GM12878 (cell line): Measurements from ENCODE around the gene SLC25A42.

Experiments used
- BRCA1 ChIP-seq: IDR thresholded peaks from 2 replicates; pipeline ENCODE4 v1.6.1; 2011; ENCODE audit warnings: low read depth, low read length, improper control_type of control experiment
- CTCF ChIP-seq, 3 experiments: IDR thresholded peaks in 2 of 3; conservative IDR thresholded peaks in 1 of 3; 2 replicates each; pipeline ENCODE4 v1.5.1; 2011; ENCODE audit warnings: low read depth in 3 of 3, low read length in 3 of 3, mild to moderate bottlenecking in 3 of 3, control low read depth in 2 of 3, moderate library complexity in 2 of 3, inconsistent platforms in 1 of 3, mixed read lengths in 1 of 3; ENCODE audit not compliant: control insufficient read depth in 2 of 3, insufficient read depth in 1 of 3; ENCODE audit errors: extremely low read depth in 1 of 3
- ESRRA ChIP-seq: IDR thresholded peaks from 2 replicates; pipeline ENCODE4 v1.6.1; 2012; ENCODE audit warnings: mild to moderate bottlenecking, low read length, improper control_type of control experiment
- FOXK2 ChIP-seq: fragments of 450-650 bp; IDR thresholded peaks from 2 replicates; pipeline ENCODE4 v1.6.1; 2017; ENCODE audit warnings: mild to moderate bottlenecking, moderate library complexity
- GABPA ChIP-seq: IDR thresholded peaks from 2 replicates; pipeline ENCODE4 v1.6.1; 2014; ENCODE audit warnings: antibody characterized with exemption, low read depth, mild to moderate bottlenecking, inconsistent platforms
- HCFC1 ChIP-seq: fragments of 150-350 bp; IDR thresholded peaks from 2 replicates; pipeline ENCODE4 v1.6.1; 2014; ENCODE audit warnings: low read length
- HDAC6 ChIP-seq: fragments of 200-600 bp; sonication (generic); IDR thresholded peaks from one replicate; pipeline ENCODE4 v1.8.0; 2017; ENCODE audit warnings: antibody characterized with exemption; ENCODE audit not compliant: unreplicated experiment
- HSF1 ChIP-seq: fragments of 150-350 bp; IDR thresholded peaks from 2 replicates; pipeline ENCODE4 v1.6.1; 2014; ENCODE audit warnings: mild to moderate bottlenecking, low read depth, low read length
- MAX ChIP-seq: IDR thresholded peaks from 2 replicates; pipeline ENCODE4 v1.6.1; 2012; ENCODE audit warnings: low read depth, low read length, improper control_type of control experiment
- MTA2 ChIP-seq: fragments of 450-650 bp; IDR thresholded peaks from 2 replicates; pipeline ENCODE4 v1.6.1; 2016; ENCODE audit warnings: low read depth, mild to moderate bottlenecking, moderate library complexity
- POLR2A ChIP-seq: IDR thresholded peaks from 2 replicates; pipeline ENCODE4 v1.6.1; 2011; ENCODE audit warnings: low read depth, mild to moderate bottlenecking, low read length
- RCOR1 ChIP-seq: conservative IDR thresholded peaks from 2 replicates; pipeline ENCODE4 v1.6.1; 2012; ENCODE audit warnings: low read depth, low read length, improper control_type of control experiment
- ZZZ3 ChIP-seq: IDR thresholded peaks from 2 replicates; pipeline ENCODE4 v1.6.1; 2011; ENCODE audit warnings: low read depth; ENCODE audit not compliant: control insufficient read depth, insufficient read length

GRCh38 chr19:19062454-19063182 is 1.2 kb upstream of the SLC25A42 start:
- TF ChIP-seq POLR2A = no peak
- TF ChIP-seq ESRRA = no peak
- no peak for TF ChIP-seq ZZZ3
- TF ChIP-seq HDAC6 = no peak
- no peak for TF ChIP-seq FOXK2
- TF ChIP-seq CTCF (IDR thresholded peaks at IDR 0.05 in 2 of 3, conservative IDR thresholded peaks at IDR 0.05 in 1 of 3; ENCODE audit: control insufficient read depth in 2 of 3, extremely low read depth in 1 of 3, insufficient read depth in 1 of 3, low read depth in 3 of 3, low read length in 3 of 3) = no peak
- no peak for TF ChIP-seq MAX
- no peak for TF ChIP-seq HCFC1
- no peak for TF ChIP-seq GABPA
- no peak for TF ChIP-seq HSF1
- TF ChIP-seq BRCA1 = no peak
- no peak for TF ChIP-seq MTA2
- TF ChIP-seq RCOR1 = no peak
